MM.1S (cell line): Measurements from ENCODE around the gene IQCN.

ENCODE experiments used
- DNase-seq: peaks from one replicate; pipeline ENCODE4 v3.0.0-alpha.2; 2015
- H2AFZ ChIP-seq: fragments of 300-600 bp; sonication (generic); 2 replicates; pipeline ENCODE4 v1.6.0; 2016; ENCODE audit warnings: antibody characterized with exemption, low read length
- H3F3A ChIP-seq: fragments of 300-600 bp; sonication (generic); 2 replicates; pipeline ENCODE4 v1.6.1; 2016; ENCODE audit warnings: mild to moderate bottlenecking, antibody characterized with exemption, low read length, moderate library complexity, mixed read lengths; ENCODE audit not compliant: insufficient read depth
- H3K27ac ChIP-seq: fragments of 300-600 bp; sonication (generic); 2 replicates; pipeline ENCODE4 v1.5.1; 2016; ENCODE audit warnings: mild to moderate bottlenecking, low read length
- H3K27me3 ChIP-seq: fragments of 300-600 bp; sonication (generic); replicated peaks from 2 replicates; pipeline ENCODE4 v1.6.0; 2016; ENCODE audit warnings: low read length; ENCODE audit not compliant: insufficient read depth
- H3K36me3 ChIP-seq: fragments of 300-600 bp; sonication (generic); replicated peaks from 2 replicates; pipeline ENCODE4 v1.6.1; 2016; ENCODE audit warnings: mild to moderate bottlenecking, low read length, mixed read lengths; ENCODE audit not compliant: insufficient read depth
- H3K4me1 ChIP-seq: fragments of 300-600 bp; sonication (generic); 2 replicates; pipeline ENCODE4 v1.6.1; 2016; ENCODE audit warnings: low read length, mixed read lengths
- H3K4me2 ChIP-seq: fragments of 300-600 bp; sonication (generic); 2 replicates; pipeline ENCODE4 v1.6.0; 2016; ENCODE audit warnings: low read depth, low read length
- H3K4me3 ChIP-seq: fragments of 300-600 bp; sonication (generic); 2 replicates; pipeline ENCODE4 v1.5.1; 2016; ENCODE audit warnings: low read length, mixed read lengths
- H3K79me2 ChIP-seq: fragments of 300-600 bp; sonication (generic); 2 replicates; pipeline ENCODE4 v1.6.1; 2016; ENCODE audit warnings: mixed run types, low read length, mixed read lengths
- H3K9ac ChIP-seq: fragments of 300-600 bp; sonication (generic); 2 replicates; pipeline ENCODE4 v1.6.1; 2016; ENCODE audit warnings: low read length, mixed read lengths
- H3K9me2 ChIP-seq: fragments of 300-600 bp; sonication (generic); replicated peaks from 2 replicates; pipeline ENCODE4 v1.6.1; 2016; ENCODE audit warnings: mild to moderate bottlenecking, low read length, mixed read lengths; ENCODE audit not compliant: insufficient read depth
- H3K9me3 ChIP-seq: fragments of 300-600 bp; sonication (generic); replicated peaks from 2 replicates; pipeline ENCODE4 v1.6.1; 2016; ENCODE audit warnings: mild to moderate bottlenecking, low read length, mixed read lengths; ENCODE audit not compliant: insufficient read depth
- H4K20me1 ChIP-seq: fragments of 300-600 bp; sonication (generic); 2 replicates; pipeline ENCODE4 v1.6.1; 2016; ENCODE audit warnings: mild to moderate bottlenecking, low read length, moderate library complexity, mixed read lengths; ENCODE audit not compliant: insufficient read depth
- CTCF ChIP-seq: fragments of 300-600 bp; sonication (generic); IDR thresholded peaks from 2 replicates; pipeline ENCODE4 v1.5.1; 2016; ENCODE audit warnings: antibody characterized with exemption, low read length, mixed read lengths
- EZH2 ChIP-seq: fragments of 300-600 bp; sonication (generic); optimal IDR thresholded peaks from 2 replicates; pipeline ENCODE3; 2017; ENCODE audit warnings: low read depth, mild to moderate bottlenecking, antibody characterized with exemption, low read length, mixed read lengths
- EZH2phosphoT487 ChIP-seq: fragments of 300-600 bp; sonication (generic); IDR thresholded peaks from 2 replicates; pipeline ENCODE4 v1.6.1; 2018; ENCODE audit warnings: antibody characterized with exemption, low read length

IQCN gene

GRCh38 chr19:18229915-18230314 lies 44.3 kb downstream of the IQCN start:
- DNase-seq: no peak
- Histone ChIP-seq H2AFZ (no peak overlapping the region), H3K27me3 (peaks cover 58% of the 10 kb centered on the region), H3F3A (no peaks in the 10 kb centered on the region), H3K9me2 (no peaks in the 10 kb centered on the region), H3K27ac (no peak overlapping the region), H3K4me3 (no peak overlapping the region), H3K36me3 (no peaks in the 10 kb centered on the region), H3K79me2 (no peaks in the 10 kb centered on the region), H4K20me1 (no peaks in the 10 kb centered on the region), H3K4me2 (no peak overlapping the region), H3K9me3 (no peaks in the 10 kb centered on the region), H3K9ac (no peak overlapping the region), H3K4me1 (no peaks in the 10 kb centered on the region)
- TF ChIP-seq CTCF: no peak
- no peak for TF ChIP-seq EZH2phosphoT487
- no peak for TF ChIP-seq EZH2

- peak; percentile 49 for TF ChIP-seq CTCF
- TF ChIP-seq EZH2phosphoT487: no peak
- DNase-seq: no peak
- Histone ChIP-seq H3K4me1 (no peaks in the 10 kb centered on the region), H3F3A (no peaks in the 10 kb centered on the region), H3K27me3 (peaks cover 59% of the 10 kb centered on the region), H4K20me1 (no peaks in the 10 kb centered on the region), H3K36me3 (no peaks in the 10 kb centered on the region), H3K4me2 (no peak overlapping the region), H3K9ac (no peak overlapping the region), H3K27ac (no peak overlapping the region), H3K9me2 (no peaks in the 10 kb centered on the region), H3K4me3 (no peak overlapping the region), H2AFZ (no peak overlapping the region), H3K79me2 (no peaks in the 10 kb centered on the region), H3K9me3 (no peaks in the 10 kb centered on the region)
These were observed 44.8 kb downstream of the IQCN start for GRCh38 chr19:18229474-18229873.

GRCh38 chr19:18227781-18228271 lies 46.4 kb downstream of the IQCN start:
- H3K9ac ChIP-seq: no peak overlapping the region
- H4K20me1 ChIP-seq: no peaks in the 10 kb centered on the region
- no peak overlapping the region for H2AFZ ChIP-seq
- H3K27ac ChIP-seq: no peak overlapping the region
- H3K9me2 ChIP-seq: no peaks in the 10 kb centered on the region
- TF ChIP-seq EZH2phosphoT487 (no peak), CTCF (no peak), EZH2 (no peak)
- H3K4me2 ChIP-seq: no peak overlapping the region
- H3K27me3 ChIP-seq: peaks cover 65% of the 10 kb centered on the region
- DNase-seq: no peak
- no peaks in the 10 kb centered on the region for H3K36me3 ChIP-seq
- H3K79me2 ChIP-seq: no peaks in the 10 kb centered on the region
- no peaks in the 10 kb centered on the region for H3K4me1 ChIP-seq
- no peaks in the 10 kb centered on the region for H3K9me3 ChIP-seq
- no peak overlapping the region for H3K4me3 ChIP-seq
- H3F3A ChIP-seq: no peaks in the 10 kb centered on the region
